ENCODE data around the gene HINT3.
"Not testable (repeated sequence)": the region's sequence is repeated elsewhere in the genome, so short reads cannot be mapped to it uniquely, and the experiment has no call there.

HINT3 gene

GRCh38 chr6:126010040-126010439 lies 53.5 kb downstream of the HINT3 start:
- DNase-seq, result no peak

- DNase-seq, result no peak
Measured at GRCh38 chr6:126015863-126016262, 59.3 kb downstream of the HINT3 start.

GRCh38 chr6:126016591-126016990 lies 60.0 kb downstream of the HINT3 start:
- DNase-seq, result no peak

GRCh38 chr6:126017668-126018067 lies 61.1 kb downstream of the HINT3 start:
- no peak for DNase-seq

GRCh38 chr6:126020305-126021050 lies 63.9 kb downstream of the HINT3 start:
- DNase-seq, result no peak

GRCh38 chr6:126023474-126023873 lies 66.9 kb downstream of the HINT3 start:
- DNase-seq, result not testable (repeated sequence)

GRCh38 chr6:126026001-126026400 lies 69.4 kb downstream of the HINT3 start:
- DNase-seq, result no peak

GRCh38 chr6:126027601-126028000 lies 71.0 kb downstream of the HINT3 start:
- no peak for DNase-seq

Data from activated CD4-positive, alpha-beta T cell treated with anti-CD3 and anti-CD28 coated beads for 1 hour (primary cell).